DMS53 treated with DMSO at 0.1 percent for 48 hours (cell line): ENCODE measurements around the gene PLEKHM2.

Source experiments
- DNase-seq: peaks from one replicate; lab custom pipeline; 2025; ENCODE audit not compliant: unreplicated experiment; lab: John Stamatoyannopoulos, UW

The PLEKHM2 gene

DNA sequence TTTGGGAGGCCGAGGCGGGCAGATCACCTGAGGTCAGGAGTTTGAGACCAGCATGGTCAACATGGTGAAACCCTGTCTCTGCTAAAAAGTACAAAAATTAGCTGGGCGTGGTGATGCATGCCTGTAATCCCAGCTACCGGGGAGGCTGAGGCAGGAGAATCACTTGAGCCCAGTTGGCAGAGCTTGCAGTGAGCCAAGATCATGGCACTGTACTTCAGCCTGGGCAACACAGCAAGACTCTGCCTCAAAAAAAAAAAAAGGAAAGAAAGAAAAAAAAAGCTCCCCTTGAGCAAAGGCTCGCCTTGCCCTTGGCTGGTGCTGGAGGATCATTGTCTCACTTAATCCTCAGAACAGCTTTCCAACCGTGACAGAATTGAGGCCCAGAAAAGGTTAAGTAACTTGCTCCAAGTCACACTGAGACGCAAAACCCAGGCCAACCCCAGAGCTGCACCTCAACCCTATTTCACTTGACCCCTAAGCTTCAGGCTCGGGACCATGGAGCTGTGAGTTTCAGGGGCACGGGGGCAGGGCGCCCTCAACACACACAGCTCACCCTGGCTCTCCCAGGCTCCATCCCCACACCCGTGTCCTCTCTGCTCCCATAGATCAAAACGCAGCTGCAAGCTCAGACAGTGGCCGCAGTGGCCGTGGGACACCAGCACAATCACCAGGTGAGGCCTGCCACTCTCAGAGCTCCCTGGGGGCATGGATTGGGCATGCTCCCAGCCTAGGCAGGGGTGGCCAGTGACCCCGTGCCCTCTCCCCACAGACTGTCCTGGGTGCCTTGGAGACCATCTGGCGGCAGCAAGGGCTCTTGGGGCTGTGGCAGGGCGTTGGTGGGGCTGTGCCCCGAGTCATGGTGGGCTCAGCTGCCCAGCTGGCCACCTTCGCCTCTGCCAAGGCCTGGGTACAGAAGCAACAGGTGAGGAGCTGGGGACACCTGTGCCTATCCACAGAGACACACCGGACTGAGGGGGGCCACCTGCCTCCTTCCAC lies 53.5 kb downstream of the PLEKHM2 start:
- no peak for DNase-seq

- DNase-seq, result no peak
These were observed 54.4 kb downstream of the PLEKHM2 start for GRCh38 chr1:15738416-15739113.

DNA sequence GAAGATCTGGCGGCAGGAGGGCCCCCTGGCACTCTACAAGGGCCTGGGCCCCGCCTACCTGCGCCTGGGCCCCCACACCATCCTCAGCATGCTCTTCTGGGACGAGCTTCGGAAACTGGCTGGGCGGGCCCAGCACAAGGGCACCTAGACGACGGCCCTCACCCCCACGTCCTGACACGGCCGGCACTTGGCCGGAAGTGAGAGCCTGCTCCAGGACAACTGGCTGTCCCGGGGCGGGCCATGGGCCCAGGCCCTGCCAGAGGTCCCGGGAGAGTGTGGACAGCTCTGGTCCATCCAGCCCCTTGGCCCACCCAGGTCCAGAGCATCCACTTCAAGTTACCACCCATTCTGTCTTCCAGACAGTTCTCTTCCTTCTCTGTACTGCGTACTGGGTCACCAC lies 55.1 kb downstream of the PLEKHM2 start:
- DNase-seq, result no peak

DNA sequence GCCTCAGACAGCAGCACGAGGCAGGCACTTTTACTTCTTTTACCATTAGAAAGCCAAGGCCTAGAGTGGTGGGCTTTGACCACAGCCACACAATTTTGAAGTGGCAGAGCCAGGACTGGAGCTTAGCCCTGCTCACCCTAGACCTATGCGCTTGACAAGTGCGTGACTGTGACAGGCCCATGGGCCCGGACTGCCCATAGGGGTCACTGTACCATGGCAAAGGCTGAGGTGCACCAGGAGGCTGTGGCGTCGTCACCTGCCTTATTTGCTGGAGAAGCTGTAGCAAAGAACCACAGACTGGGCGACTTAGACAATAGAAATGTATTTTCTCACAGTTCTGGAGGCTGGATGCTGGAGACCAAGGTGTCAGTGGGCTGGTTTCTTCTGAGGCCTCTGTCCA lies 55.6 kb downstream of the PLEKHM2 start:
- DNase-seq, result no peak

GRCh38 chr1:15740924-15741850 lies 57.1 kb downstream of the PLEKHM2 start:
- peak; percentile 83 for DNase-seq

- DNase-seq, result no peak
These were observed 58.2 kb downstream of the PLEKHM2 start, which contains the start of gene TMEM82 for GRCh38 chr1:15742339-15742801. Gene TMEM82 (plus strand): TSS chr1:15742499. CDS start chr1:15742560, 61 bp downstream.

GRCh38 chr1:15744122-15744679 lies 60.1 kb downstream of the PLEKHM2 start:
- DNase-seq, result no peak

GRCh38 chr1:15747378-15747777 lies 63.3 kb downstream of the PLEKHM2 start:
- no peak for DNase-seq

GRCh38 chr1:15748264-15748663 lies 64.1 kb downstream of the PLEKHM2 start:
- DNase-seq, result no peak

DNA sequence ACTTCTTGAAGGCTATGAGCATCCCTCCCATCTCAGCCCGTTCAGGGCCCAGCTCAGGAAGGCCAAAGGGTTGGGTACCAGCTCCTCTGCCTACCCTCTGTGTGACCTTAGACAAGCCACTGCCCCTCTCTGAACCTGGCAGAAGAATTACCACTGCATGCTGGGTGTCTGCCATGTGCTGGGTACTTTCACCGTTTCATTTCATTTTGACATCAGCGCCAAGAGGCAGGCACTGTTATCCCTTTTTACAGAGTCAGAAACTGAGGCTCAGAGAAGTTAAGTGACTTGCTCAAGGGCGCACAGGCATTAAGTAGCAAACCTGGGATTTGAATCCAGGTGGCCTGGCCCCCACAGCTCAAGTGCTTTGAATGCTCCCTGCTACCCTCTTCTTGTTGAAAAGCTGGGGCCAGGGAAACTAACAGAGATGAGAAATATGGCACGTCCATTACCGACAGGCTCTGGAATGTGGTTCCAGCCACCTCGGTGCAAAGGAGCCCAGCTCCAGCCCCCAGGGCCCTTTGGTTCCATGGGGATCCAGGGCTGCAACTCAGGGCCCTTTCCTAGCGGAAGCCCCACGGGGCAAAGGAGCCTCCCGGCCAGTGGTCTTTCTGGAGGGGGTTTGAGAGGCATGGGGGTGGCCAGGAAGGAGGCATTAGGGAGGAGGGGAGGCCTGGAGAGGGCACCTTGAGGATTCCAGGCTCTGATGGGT lies 64.7 kb downstream of the PLEKHM2 start:
- DNase-seq, result no peak

GRCh38 chr1:15749399-15750291 lies 65.5 kb downstream of the PLEKHM2 start:
- DNase-seq, result no peak

DNA sequence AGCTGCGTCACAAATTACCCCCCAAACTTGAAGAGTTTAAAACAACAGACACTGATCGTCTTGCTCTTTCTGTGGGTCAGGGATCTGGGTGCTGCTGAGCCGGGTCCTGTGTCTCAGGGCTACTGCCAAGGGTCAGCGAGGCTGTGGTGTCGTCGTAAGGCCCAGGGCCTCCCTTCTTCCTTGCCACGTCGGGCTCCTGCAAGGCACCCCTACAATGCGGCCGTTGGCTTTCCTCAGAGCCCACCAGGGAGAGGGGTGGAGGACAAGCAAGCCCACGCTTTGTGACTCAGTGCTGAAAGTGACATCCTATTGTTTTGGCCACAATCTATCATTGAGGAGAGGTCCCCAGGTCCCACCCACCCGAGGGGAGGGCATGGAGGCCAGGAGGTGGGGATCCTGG lies 66.8 kb downstream of the PLEKHM2 start:
- no peak for DNase-seq

GRCh38 chr1:15751717-15752116 lies 67.6 kb downstream of the PLEKHM2 start:
- no peak for DNase-seq

GRCh38 chr1:15753776-15754175 lies 69.7 kb downstream of the PLEKHM2 start:
- no peak for DNase-seq

- no peak for DNase-seq
These were observed 71.0 kb downstream of the PLEKHM2 start for GRCh38 chr1:15755021-15755645.

DNA sequence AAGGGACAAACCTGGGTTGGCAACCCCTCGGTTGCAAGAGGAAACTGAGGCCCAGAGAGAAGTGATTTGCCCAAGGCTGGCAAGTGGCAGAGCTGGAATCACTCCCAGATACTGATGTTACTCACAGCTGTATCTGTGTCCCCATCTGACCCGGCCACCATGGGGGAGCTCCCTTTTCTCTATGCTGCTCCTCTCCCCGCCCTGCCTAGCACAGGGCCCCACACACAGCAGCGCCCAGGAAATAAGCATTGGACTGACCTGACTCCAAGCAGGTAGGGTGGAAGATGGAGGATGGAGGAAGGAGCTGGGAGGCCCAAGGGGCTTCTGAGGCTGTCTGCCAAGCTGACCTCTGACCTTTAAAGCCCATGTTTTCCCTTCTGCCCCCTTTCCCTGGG lies 71.5 kb downstream of the PLEKHM2 start:
- no peak for DNase-seq

GRCh38 chr1:15756143-15757015 lies 72.3 kb downstream of the PLEKHM2 start:
- DNase-seq, result peak; percentile 91
